ENCODE data around the gene HECTD4.
A peak's percentile ranks its signal among the peaks of the same experiment; 100 is the strongest.
"Not testable (repeated sequence)": the region's sequence is repeated elsewhere in the genome, so short reads cannot be mapped to it uniquely, and the experiment has no call there.

The HECTD4 gene

DNA sequence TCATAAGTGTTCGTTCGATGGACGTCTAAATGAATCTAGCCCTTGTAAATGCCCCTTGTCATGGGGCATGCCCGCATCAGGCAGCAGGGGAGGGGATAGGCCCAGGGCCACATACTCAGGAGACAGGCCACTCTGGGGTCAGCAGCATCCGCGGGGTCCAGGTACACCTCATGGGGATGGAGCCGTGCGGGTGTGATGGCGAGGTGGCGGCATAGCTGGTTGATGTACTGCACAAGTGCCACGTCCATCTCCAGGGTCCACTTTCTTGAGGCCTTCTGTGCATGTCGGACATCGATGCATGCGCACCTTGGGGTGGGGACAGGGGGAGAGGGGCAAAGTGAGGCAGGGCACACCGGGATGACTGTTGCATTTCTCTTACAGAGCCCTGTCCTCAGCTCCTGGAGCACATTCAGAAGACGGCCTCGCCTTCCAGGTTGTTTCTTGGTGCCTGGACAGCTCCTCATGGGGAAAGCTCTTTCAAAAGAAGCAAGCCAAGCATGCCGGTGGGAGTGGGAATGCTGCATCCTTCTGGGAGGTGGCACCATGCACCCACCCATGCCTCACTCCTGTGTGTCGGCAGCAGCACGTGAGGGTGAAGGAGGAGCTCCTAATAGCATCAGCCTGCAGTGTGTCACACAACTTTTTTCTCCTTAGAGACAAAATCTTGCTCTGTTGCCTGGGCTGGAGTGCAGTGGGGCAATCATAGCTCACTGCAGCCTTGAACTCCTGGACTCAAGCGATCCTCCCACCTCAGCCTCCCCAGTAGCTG lies 209.5 kb downstream of the HECTD4 start:
- DNase-seq = no peak

DNA sequence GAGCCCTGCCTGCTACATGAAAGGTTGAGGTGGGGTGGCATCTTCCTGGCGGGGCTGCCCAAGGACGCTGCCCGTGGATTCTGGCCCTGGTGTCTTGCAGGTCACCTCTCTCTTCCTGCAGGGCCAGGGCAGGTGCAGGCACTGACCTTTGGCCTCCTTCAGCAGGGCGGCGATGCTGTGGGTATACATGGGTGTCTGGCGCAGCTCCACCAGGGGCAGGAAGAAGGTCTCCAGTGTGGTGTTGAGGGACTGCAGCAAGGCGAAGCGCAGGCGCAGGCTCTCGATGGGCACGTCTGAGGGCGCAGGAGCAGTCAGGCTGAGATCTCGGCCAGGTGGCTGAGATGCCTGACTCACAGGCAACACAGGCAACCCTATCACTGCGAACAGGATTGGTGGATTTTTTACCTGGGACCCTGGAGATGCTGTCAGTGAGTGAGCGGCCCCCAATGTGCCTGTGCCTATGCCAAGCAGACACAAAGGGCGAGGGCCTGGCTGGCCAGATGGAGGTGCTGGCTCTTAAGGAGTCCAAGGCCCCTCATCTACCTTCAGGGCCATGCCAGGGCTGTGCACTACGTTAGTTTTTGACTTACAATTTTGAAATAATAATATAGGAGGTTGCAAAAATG lies 211.1 kb downstream of the HECTD4 start:
- no peak for DNase-seq

DNA sequence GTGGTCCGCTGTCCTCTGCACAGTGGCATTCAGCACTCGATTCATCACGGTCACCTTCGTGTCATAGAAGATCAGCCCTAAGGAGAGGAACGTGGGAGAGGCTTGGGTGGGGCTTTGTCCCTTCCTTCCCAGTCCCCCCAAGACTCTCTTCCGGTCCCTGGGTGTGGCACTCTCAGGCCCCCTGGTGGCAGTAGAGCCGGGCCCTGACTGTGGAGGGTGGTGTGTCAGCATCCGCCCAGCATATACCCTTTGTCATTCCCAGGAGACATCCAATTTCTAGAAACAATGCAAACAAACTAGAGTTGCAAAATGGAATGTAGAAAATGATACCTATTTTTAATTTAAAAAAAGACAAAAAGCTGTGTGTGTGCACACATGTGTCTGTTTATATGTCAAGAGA lies 211.9 kb downstream of the HECTD4 start:
- peak; percentile 27 for DNase-seq

DNA sequence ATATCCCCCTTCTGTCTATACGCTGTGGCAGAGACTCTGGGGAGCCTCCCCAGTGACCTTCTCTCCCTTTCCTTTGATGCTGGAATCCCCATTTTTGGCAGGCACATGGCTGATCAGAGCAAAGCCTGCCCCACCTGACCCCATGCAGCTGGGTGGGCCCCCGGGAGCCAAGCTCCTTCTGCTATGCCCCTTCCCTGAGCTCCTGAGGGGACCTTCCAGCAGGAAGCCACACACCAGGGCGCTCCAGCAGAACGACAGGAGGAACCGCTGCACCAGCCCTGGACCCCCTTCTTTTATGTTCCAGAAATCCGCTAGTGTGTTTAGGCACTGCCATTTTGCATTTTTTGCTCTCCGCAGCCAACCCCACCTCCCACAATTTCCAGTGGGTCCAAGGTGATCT lies 212.3 kb downstream of the HECTD4 start:
- DNase-seq = no peak

DNA sequence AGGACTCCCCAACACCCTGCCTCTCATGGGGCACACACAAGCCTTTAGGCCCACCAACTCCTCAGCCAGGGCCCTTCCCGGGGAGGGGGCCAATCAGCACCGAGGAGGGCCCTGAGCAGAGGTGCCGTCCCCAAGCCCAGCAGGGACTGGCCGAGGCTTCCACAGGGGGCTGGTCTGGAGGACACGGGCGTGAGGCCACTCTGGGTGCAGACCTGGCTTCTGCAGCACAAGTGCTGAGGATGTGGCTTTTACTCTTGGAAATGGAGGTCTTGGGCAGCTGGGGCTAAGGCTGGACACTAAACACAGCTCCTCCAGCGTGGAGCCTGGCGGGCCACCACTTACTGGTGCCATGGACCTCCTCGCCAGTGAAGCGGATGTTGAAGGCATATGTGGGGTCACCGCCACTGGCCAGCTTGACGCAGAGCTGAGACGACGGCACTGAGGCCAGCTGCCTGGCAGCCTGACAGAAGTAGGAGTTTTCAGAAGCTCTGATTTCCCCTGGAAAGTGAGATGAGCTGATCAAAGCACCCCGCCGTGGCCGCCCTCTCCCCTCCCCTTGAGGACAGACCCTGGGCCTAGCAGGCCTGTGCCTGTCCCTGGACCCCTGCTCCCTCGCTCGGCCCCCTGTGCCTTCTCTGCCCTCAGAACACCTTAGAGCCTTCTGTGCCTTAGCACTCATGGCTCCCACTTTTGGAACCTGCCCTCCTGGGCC lies 212.9 kb downstream of the HECTD4 start:
- no peak for DNase-seq

DNA sequence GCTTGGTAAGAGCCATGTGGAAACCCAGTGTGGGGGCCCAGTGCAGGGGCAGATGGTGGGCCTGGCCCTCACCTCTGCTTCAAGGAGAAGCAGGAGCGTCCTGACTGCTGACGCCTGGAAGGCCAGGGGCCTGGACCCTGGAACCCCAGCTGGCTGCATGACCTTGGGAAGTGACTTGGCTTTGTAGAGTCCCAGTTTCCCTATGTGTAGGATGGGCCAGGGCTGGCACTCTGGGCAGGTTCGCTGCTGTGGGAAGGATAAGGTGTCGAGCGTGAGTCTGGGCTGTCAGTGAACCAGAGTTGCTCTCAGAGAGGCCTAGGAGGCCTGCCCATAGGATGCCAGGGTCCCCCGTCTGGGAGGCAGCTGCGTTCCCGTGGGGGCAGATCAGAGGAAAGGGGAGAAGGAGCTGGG lies 213.7 kb downstream of the HECTD4 start:
- no peak for DNase-seq

DNA sequence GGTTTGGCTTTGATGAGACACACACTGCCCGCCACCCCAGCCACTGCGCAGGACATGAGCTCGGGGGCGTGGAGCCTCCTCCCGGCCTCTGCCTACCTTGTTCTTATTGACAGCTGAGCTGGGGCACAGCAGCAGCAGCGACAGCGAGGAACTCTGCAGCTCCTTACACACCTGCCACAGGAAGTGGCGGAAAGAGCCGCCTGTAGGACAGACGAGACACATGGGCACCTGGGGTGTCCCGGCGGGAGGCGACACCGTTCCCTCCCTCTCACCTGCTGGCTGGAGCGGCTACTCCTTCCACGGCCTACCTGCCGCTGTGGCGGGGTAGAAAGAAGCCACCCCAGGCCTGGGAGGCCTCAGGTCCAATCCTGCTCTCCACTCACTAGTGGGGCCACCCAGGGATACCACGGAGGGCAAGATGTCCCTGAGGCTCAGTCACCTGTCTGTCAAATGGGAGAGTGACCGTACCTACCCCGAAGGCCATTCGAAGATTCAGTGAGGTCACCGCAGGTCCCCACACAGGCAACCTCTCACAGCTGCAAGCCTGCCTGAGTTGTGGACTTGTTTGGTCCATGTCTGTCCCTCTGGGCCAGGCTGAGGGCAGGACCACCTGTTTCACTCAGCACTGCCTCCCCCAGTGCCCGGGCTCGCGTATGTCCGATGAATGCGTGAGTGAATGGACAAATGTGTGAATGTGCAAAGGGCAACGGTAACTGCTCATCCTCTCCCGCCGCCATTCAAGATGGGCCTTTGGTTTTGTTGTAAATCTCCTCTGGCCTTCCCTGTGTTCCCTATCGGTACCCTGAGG lies 214.3 kb downstream of the HECTD4 start:
- DNase-seq = no peak

DNA sequence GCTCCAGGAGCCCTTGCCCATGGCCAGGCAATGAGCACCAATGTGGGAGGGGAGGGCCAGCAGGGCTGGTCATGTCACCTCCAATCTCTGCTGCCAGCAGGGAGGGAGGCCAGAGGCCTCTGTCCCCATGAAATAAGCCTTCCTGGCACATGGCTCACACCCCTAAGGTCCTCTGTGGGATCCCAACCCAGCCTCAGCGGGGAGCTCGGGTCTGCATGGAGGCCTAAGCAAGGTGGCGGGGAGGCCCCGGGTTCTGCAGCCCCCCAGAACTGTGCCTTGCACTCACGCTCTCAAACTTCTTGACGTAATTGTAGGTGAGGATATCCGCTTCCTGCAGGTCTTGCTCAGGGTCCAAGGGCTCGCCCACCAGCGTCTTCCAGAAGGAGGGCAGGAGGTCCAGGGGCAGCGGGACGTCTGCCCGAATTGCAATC lies 215.2 kb downstream of the HECTD4 start:
- no peak for DNase-seq

DNA sequence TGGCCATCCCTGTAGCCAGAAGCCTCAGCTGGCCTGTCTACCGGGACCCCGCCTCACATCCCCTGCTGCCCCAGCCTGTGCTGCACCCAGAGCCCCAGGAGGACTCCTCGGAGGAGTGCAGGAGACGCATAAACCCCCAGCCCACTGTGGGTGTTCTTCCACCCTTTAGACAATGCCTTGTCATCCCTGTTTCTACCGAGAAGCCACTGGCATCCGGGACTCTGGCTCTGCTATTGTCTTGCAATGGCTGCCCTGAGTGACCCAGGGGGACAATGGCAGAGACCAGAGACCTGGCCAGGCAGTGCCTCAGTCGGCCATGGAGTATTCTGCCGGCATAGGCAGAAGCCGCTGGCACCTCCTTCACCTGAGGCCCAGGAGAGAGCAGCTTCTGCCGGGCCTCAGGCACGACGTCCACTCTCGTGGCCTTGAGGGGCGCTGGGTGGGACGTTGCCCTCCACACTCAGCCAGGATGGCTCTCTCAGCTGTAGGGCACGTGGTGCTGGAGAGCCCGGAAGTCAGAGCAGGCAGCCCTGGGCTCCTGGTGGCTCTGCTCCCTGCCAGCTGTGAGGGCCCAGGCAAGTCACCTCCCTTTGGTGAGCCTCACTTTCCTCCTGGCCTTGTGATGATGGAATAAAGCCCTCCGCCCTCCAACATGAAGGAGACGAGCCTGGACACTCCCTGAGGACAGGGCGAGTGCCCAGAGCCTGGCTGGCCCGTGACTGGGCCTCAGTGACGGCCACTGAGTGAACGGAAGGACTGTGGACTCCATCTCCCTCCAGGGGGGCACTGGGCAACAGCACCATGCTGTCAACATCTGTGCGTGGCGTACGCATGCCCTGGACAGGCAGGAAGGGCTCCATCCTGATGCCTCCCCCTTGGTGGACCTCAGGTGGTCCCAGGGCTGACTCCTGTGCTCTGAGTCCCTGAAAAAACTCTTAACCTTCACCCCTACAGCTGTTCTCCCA lies 215.9 kb downstream of the HECTD4 start:
- DNase-seq = no peak

DNA sequence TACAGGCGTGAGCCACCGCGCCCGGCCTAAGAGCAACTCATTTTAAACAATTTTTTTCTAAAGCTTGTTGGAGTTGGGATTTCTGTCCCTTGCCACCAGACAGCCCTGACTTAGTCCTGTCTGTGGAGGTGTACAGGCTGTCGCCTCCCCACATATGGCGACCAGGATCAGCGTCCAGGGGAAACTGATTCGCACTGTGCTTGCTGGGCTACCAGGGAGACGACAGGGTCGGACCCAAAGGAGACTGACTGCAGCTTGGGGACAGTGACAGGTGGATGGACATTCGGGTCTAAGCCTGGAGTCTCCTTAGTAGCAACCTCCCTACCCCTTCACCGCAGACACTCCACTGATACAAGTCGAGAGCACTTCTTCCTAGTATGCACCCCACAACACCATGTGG lies 216.6 kb downstream of the HECTD4 start:
- DNase-seq = no peak

DNA sequence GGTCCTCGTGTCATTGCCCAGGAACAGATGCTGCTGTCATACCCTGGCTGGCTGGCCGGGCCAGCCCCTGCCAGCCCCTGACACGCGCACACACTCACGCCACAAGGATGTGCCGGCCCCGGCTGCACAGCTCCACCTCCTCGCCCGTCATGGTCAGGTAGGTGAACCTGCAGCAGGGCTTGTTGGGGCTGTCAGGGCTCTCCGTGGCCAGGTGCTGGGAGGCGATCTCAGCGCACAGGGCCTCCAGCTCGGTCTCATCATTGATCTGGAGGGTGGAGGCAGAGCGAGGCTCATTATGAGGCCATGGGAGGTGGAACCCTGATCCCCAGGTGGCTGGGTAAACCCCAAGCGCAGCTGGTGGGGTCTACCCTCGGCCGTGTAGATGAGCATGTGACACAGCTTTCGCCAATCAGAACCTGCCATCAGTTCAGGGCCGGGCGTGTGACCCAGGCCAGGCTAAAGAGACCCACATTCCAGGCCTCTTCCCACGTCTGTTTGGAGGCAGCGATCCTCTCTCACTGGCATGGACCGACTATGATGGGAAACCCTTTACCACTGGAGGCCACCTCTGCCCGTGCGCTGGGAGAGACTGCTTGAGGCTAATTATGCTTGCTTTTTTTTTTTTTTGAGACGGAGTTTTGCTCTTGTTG lies 218.1 kb downstream of the HECTD4 start:
- no peak for DNase-seq

DNA sequence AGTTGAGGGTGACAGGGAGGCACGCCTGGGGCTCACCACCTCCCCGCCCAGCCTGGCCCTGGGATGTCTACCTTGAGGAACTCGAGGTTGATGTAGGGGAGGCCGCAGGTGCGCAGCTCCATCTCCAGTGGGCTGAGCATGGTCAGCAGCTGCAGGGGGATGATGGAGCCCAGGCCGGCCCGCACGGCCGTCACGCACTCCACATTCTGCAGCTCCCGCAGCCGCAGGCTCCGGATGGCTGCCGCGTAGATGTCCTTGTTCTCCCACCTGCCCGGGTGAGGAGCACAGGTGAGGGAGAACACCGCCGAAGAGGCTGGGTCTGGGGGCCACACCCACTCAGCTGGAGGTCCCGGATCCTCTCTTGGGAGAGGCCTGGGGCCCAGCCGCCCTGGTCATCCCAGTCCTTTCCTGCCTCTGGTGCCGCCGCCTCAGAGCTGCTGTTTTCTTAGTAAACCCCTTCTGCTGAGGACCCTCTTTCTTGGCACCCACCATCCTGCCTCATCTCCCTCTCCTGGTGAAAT lies 218.7 kb downstream of the HECTD4 start:
- no peak for DNase-seq

DNA sequence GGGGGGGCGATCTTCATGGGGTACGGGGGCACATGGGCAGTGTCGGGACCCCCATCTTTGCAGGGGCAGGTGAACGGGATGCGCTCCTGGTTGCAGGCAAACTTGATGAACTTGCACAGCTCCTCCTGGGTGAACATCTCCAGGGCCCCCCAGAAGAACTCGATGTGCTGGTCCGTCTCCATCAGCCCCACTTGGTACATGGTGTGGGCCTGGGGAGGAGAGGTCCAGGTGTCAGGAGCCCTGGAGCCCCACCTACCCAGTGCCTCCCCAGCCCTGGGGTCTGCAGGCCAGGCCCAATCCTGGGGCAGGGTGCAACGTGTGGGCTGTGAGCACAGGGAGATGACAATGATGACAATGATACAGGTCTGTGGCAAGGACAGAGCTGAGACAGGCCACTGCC lies 219.2 kb downstream of the HECTD4 start:
- DNase-seq = no peak

DNA sequence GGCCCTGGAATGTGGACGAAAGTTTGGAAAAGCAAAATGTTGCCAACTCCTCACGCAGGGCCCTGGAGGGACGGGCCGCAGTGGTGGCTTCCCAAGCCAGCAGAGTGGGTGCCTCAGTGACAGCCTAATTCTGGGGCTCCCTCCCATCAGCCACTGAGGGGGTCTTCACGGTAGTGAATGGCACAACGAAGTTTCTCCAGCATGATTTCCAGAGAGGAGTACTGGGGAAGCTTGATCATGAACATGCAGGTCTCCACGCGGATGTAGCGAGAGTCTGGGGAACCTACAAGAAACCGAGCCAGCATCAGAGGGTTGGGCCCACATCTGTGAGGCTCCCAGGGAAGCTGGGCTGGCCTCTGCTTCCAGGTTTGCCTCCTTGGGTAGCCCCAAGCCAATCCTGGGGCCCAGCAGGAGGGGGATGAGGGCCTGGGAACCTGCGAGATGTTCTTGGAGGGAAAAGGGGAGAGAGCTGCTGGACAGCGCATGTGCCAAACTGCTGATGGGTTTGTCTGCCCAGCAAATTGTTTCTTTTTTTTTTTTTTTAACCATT lies 219.9 kb downstream of the HECTD4 start:
- DNase-seq = no peak

DNA sequence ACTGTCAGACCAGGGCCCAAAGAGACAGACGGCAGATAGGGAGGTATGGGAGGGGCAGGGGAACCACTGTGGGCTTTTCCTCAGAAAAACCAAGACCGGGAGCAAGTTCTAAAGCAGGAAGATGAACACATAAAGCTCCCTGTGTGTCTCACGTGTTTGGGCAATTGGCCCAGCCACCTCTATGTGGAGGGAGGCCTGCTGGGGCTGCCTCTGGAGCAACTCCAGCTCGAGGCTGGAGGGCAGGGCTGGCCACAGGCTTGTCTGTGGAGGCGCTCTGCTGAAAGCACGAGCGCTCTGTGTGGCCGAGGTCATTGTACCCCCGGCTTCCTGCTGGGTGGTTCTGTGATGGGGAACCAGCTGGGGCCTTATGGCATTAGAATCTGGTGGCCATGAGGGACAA lies 220.5 kb downstream of the HECTD4 start:
- no peak for DNase-seq

DNA sequence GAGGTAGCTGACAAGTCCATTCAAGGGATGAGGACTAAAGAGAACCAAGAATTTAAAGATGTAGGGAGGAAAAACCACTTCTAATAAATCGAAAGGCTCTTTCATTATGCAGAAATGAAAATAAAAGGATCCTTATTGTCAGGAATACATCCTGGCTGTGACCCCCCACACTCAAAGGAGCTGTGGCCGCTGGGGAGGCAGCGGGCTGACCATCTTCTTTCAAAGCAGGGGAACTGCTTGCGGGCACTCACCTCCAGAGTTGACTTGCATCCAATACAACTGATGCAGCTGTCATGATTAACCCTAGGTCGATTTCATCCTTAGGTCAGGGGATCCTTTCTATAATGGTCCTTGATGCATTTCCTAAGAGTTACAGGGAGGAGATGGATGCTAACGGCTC lies 221.6 kb downstream of the HECTD4 start:
- no peak for DNase-seq

DNA sequence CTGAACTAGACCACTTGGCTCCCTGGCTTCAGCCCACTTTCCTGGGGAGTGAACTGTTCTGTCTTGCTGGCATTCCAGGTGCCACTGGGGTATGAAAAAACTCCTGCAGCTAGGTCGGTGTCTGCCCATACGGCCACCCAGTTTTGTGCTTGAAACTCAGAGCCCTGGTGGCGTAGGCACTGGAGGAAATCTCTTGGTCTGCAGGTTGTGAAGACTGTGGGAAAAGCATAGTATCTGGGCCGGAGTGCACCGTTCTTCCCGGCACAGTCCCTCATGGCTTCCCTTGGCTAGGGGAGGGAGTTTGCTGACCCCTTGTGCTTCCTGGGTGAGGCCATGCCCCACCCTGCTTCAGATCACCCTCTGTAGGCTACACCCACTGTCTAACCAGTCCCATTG lies 223.1 kb downstream of the HECTD4 start:
- no peak for DNase-seq

DNA sequence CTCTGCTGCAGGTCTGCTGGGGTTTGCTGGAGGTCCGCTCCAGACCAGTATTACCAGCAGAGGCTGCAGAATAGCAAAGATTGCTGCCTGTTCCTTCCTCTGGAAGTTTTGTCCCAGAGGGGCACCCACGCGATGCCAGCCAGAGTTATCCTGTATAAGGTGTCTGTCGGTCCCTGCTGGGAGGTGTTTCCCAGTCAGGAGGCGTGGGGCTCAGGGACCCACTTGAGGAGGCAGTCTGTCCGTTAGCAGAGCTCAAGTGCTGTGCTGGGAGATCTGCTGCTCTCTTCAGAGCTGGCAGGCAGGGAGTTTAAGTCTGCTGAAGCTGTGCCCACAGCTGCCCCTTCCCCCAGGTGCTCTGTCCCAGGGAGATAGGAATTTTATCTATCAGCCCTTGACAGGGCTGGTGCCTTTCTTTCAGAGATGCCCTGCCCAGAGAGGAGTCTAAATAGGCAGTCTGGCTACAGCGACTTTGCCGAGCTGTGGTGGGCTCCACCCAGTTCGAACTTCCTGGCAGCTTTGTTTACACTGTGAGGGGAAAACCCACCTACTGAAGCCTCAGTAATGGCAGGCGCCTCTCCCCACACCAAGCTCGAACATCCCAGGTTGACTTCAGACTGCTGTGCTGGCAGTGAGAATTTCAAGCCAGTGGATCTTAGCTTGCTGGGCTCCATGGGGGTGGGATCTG lies 223.6 kb downstream of the HECTD4 start:
- DNase-seq = not testable (repeated sequence)

DNA sequence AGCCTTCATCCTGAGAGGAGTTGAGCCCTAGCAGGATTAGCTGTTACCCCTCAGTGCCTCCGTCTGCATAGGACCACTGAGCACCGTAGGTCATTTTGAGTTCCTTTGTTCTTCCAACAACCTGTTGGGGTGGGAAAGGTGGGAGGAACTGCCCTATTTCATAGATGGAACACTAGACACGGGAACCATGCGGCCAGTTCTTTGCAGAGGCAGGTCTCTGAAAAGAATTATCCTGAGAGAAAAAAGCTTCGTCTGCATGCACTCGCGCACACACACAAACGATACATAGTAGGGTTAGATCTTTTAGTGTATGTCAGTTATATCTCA lies 228.4 kb downstream of the HECTD4 start:
- DNase-seq = no peak

DNA sequence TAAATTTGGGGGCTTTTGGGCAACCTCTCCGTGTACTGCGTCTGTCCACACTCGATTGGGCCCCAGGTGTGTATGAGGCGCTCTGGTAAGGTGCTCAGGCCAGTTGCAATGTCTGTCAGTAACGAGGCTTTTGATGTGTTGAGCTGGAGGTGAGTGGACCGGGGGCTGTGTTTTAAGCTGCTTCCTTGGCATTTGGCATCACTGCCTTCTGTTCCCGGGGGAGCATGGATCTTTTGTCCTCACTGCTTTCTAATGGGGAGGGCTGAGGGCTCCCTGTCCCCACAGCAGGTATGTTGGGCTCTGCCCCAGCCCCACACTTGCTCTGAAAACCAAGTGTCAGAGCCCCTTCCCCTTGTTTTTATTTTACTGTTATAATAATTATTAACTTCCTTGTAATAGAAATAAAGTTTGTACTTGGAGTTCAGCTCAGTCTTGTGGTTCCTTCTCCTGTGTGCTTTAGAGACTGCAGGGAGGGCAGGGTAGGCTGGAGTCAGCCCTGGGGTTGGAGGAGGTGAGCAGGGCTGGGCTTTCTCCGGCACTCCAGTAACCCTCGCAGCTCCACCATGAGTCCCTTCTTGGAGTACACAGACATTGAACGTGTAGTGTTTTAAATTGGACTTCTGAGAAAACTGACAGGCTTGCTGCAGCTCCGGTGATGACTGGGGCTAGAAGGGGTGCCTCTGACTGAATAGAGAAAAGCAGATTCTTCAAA lies 228.9 kb downstream of the HECTD4 start:
- DNase-seq = no peak

All from fibroblast of skin of right biceps (primary cell).